GM12878 (cell line): ENCODE results near the gene POLR1G. TPM values are rescaled to one million over a fixed set of nuclear protein-coding genes. Genes with fewer than 3 reads are reported as not detected.

ENCODE experiments used
- BCL3 ChIP-seq: IDR thresholded peaks from 2 replicates; pipeline ENCODE4 v1.6.1; 2011; ENCODE audit warnings: borderline replicate concordance, low read depth, mild to moderate bottlenecking, moderate library complexity, low read length; ENCODE audit not compliant: insufficient read depth, poor library complexity, severe bottlenecking
- BRCA1 ChIP-seq: IDR thresholded peaks from 2 replicates; pipeline ENCODE4 v1.6.1; 2011; ENCODE audit warnings: low read depth, low read length, improper control_type of control experiment
- CEBPB ChIP-seq, 2 experiments: fragments of 150-350 bp in 1 of 2; IDR thresholded peaks; 2 replicates each; pipeline ENCODE4 v1.6.1; 2012 to 2014; ENCODE audit warnings: low read depth in 2 of 2, low read length in 2 of 2, borderline replicate concordance in 1 of 2, inconsistent platforms in 1 of 2
- CUX1 ChIP-seq: IDR thresholded peaks from 2 replicates; pipeline ENCODE4 v1.6.1; 2012; ENCODE audit warnings: improper control_type of control experiment, low read depth, low read length; ENCODE audit not compliant: insufficient replicate concordance
- DPF2 ChIP-seq: fragments of 450-650 bp; IDR thresholded peaks from 2 replicates; pipeline ENCODE4 v1.6.1; 2017; ENCODE audit warnings: mild to moderate bottlenecking
- E2F8 ChIP-seq: fragments of 450-650 bp; IDR thresholded peaks from 2 replicates; pipeline ENCODE4 v1.6.1; 2018; ENCODE audit warnings: mild to moderate bottlenecking, low read depth, moderate library complexity; ENCODE audit not compliant: partially characterized antibody
- EP300 ChIP-seq, 2 experiments: fragments of 150-350 bp in 1 of 2; IDR thresholded peaks; 2 replicates each; pipeline ENCODE4 v1.6.1; 2011 to 2012; ENCODE audit warnings: low read depth in 2 of 2, low read length in 2 of 2, borderline replicate concordance in 1 of 2, improper control_type of control experiment in 1 of 2, inconsistent platforms in 1 of 2; ENCODE audit not compliant: control insufficient read depth in 1 of 2
- NR2F1 ChIP-seq: fragments of 450-650 bp; conservative IDR thresholded peaks from 2 replicates; pipeline ENCODE4 v1.6.1; 2017; ENCODE audit warnings: mild to moderate bottlenecking
- RBBP5 ChIP-seq: fragments of 200-600 bp; sonication (generic); conservative IDR thresholded peaks from 2 replicates; pipeline ENCODE4 v1.6.1; 2016
- REST ChIP-seq: IDR thresholded peaks from 2 replicates; pipeline ENCODE4 v1.6.1; 2012; ENCODE audit warnings: mild to moderate bottlenecking, low read depth, low read length
- SUPT20H ChIP-seq: IDR thresholded peaks from 2 replicates; pipeline ENCODE4 v1.6.1; 2011; ENCODE audit warnings: low read depth, mild to moderate bottlenecking, low read length, moderate library complexity, borderline replicate concordance; ENCODE audit not compliant: control insufficient read depth
- USF2 ChIP-seq: IDR thresholded peaks from 2 replicates; pipeline ENCODE4 v1.6.1; 2011; ENCODE audit warnings: low read depth, low read length, improper control_type of control experiment, borderline replicate concordance
- WRNIP1 ChIP-seq: IDR thresholded peaks from 2 replicates; pipeline ENCODE4 v1.6.1; 2011; ENCODE audit warnings: low read depth, low read length, improper control_type of control experiment, borderline replicate concordance
- ZSCAN29 ChIP-seq: fragments of 450-650 bp; IDR thresholded peaks from 2 replicates; pipeline ENCODE4 v1.6.1; 2017; ENCODE audit warnings: mild to moderate bottlenecking, moderate library complexity
- ZZZ3 ChIP-seq: IDR thresholded peaks from 2 replicates; pipeline ENCODE4 v1.6.1; 2011; ENCODE audit warnings: low read depth; ENCODE audit not compliant: control insufficient read depth, insufficient read length
- polyA plus RNA-seq, 11 experiments: library from polyadenylated mRNA; depleted of rRNA in 4 of 11; unstranded in 6 of 11; stranded (reverse) in 5 of 11; fragments of >200 nt; fragmentation: Nextera tagmentation in 4 of 11; fragmentation: Illumina TruSeq in 1 of 11; extraction: Ambion mirVana in 4 of 11; extraction: Trizol in 1 of 11; gene quantifications; 1 replicate in 1 of 11; 2 replicates in 10 of 11; pipeline versions ENCODE4 v1.2.1 to v1.2.3, GENCODE V29; 2011 to 2016; ENCODE audit warnings: inconsistent platforms in 2 of 11, missing spikeins in 2 of 11, low read depth in 1 of 11
- total RNA-seq, 4 experiments: library from RNA; depleted of rRNA in 3 of 4; stranded (reverse); fragments of >200 nt in 3 of 4; fragmentation: Illumina TruSeq in 1 of 4; extraction: Trizol in 1 of 4; gene quantifications; 2 replicates each; pipeline versions ENCODE4 v1.2.1 to v1.2.3, GENCODE V29; 2013 to 2021

Gene POLR1G
- total and polyA plus RNA-seq, 10 of the 15 experiments (the other 5 are each of a cell fraction or from before 2014, with no cell fraction given), result 2.0 to 30.9 (median 20.5) TPM

- TF ChIP-seq E2F8 (no peak), BCL3 (peak; percentile 58), ZSCAN29 (no peak), EP300 (IDR thresholded peaks at IDR 0.05; ENCODE audit: borderline replicate concordance in 1 of 2, control insufficient read depth in 1 of 2, low read depth in 2 of 2, low read length in 2 of 2) (peak; percentile 48 to 95; a peak in 3 of 4 replicates), REST (no peak), ZZZ3 (no peak), CUX1 (no peak), WRNIP1 (no peak), BRCA1 (no peak), RBBP5 (no peak), DPF2 (peak; percentile 97), CEBPB (IDR thresholded peaks at IDR 0.05; ENCODE audit: borderline replicate concordance in 1 of 2, low read depth in 2 of 2, low read length in 2 of 2) (no peak), SUPT20H (no peak), NR2F1 (peak; percentile 37), USF2 (no peak; the same call in 1 of the 2 replicates)
Measured at GRCh38 chr19:45419396-45419795, 13.0 kb downstream of the POLR1G start (continued).
